Measurements from ENCODE around the gene DNMBP.
"Not testable (repeated sequence)": the region's sequence is repeated elsewhere in the genome, so short reads cannot be mapped to it uniquely, and the experiment has no call there.

Gene DNMBP

DNA sequence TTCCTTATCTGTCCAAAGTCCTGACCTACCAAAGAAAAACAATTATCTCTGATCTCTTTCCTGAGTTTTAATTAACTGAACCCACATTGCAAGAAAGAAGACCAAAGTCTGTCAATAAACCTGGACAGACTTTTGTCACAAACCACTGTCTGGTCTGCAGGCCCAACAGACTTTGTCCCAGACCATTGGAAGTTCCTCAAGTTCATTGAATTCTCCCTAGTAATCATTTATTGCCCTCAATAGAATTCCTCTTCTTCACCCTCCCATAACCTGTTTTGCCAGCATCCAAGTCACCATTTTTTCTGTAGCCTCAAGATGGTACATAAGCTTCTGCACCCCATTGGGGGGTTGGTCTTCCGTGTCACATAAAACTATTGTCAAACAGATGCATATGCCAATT lies 3.9 kb upstream of the DNMBP start:
- no peak for DNase-seq

GRCh38 chr10:100011906-100012305 lies 2.2 kb upstream of the DNMBP start:
- DNase-seq, result not testable (repeated sequence)

- DNase-seq, result no peak
Measured at GRCh38 chr10:100009283-100009792, 409 bp downstream of the DNMBP start.

DNA sequence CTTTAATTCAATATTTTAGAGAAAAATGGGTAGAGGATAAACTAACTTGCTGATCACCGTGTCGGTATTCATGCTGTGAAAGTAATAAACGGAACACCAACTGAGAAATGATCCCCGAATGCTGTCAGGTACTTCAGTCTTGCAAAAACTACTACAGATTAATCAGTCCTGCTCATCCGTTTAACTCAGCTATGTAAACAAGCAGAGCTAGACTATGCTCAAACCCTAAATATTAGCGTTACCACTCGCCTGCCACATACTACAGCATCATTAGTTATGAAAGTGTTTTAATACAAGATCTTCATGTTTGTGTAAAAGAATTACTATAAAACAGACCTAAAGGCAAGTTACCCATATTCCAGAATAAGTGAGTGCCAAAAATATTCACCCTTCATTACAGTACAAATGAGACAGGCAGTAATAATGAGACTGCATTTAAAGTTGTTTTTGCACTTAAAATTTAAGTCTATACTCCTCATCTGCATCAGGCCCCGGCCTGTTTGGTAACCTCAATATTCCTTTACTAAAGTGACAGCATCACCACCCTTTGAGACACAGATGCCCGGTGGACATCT lies 952 bp downstream of the DNMBP start:
- no peak for DNase-seq

- no peak for DNase-seq
Measured at GRCh38 chr10:100008142-100008522, 1.6 kb downstream of the DNMBP start.

- DNase-seq, result no peak
Measured at GRCh38 chr10:100007231-100008141, 2.3 kb downstream of the DNMBP start.

DNA sequence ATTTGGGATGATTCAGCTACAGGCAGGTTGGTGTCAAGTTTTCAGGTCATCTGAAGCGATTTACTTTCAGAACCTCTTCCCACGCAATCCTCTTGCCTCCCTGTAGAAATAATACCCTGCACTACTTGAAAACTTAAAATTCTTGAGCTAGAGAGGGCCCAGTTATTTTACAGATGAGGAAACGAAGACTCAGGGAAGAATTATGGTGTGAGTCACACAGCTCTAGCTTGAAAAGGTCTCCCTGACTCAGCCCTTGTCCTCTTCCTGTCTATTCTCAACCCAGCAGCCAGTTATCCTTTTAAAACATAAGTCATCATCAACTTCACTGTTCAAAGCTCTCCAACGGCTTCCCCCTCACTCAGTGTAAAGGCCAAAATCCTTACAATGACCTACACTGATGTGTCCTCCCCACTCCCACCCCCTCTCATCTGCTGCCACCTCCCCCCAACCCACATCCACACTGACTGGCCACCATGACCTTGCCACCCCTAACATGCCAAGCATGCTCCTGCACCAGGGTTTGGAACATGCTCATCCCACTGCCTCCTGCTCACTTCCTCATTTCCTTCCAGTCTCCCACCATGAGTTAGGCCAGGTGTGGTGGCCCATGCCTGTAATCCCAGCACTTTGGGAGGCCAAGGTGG lies 3.4 kb downstream of the DNMBP start:
- no peak for DNase-seq

DNA sequence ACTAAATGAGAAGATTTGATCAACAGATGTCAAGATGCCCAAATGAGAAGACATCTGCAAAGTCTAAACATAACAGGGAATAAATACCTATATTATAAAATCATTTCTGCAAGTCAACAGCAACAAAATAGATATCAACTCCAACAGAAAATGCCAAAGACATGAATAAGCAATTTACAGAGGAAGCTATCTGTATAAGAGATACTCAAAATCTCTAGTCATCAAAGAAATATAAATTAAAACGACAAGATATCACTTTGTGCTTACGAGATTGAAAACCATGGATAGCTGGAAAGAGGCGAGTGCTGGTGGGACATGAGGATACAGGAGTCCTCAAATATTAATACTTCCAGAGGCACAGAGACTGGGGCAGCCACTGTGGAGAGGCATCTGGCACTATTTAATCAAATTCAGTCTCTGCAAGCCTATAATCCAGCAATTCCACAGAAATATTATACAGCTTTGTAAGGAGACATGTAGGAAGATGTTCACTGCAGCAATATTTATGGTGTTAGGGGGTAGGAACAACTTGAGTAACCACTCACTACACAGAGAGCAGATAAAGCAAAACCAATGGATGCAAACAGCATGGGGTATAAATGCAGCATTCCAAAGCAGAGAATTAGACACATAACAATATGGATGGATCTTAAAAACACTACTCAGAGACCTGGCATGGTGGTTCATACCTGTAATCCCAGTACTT lies 4.8 kb downstream of the DNMBP start:
- no peak for DNase-seq

DNA sequence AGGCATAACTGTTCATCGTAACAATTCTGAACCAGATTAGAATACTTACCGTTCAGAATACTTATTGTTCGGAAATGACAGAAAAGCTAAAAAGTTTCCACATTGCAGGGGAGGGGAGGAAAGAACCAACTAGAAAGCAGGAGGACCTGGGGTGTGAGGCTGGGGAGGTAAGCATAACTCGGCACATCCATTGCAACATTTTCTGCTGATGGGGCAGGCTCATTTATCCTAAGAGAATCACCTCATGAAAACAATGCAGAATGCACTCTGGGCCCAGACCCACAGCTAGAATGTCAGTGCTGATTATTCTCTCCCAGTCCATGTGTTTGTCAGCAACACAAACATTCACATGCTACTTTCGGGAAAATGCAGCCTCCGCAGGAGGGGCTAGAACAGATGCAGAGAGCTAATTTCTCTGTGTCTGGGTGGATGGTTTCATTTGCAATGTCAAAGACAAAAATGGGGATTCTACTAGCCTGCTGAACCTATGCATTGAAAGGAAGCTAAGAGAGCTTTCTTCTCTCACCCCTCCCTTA lies 9.6 kb downstream of the DNMBP start:
- no peak for DNase-seq

GRCh38 chr10:99999319-100000108 lies 10.2 kb downstream of the DNMBP start:
- no peak for DNase-seq

DNA sequence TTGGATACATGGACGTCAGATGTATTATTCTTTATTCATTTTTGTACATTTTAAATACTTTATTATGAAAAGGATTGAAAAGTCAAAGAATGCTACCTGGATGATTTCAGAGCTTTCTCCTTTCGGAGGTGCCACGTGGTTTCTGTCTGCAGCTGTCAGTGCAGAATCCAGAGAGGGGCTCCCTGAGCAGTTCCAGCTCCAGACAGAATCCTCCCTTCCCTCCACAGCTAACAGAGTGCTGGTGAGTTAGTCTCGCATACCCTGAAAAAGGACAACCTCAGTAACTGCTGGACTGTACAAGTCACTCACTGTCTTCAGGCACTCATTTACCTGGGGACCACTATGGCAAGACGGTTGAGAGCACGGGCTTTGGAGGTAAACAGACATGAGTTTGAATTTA lies 10.9 kb downstream of the DNMBP start:
- no peak for DNase-seq

DNA sequence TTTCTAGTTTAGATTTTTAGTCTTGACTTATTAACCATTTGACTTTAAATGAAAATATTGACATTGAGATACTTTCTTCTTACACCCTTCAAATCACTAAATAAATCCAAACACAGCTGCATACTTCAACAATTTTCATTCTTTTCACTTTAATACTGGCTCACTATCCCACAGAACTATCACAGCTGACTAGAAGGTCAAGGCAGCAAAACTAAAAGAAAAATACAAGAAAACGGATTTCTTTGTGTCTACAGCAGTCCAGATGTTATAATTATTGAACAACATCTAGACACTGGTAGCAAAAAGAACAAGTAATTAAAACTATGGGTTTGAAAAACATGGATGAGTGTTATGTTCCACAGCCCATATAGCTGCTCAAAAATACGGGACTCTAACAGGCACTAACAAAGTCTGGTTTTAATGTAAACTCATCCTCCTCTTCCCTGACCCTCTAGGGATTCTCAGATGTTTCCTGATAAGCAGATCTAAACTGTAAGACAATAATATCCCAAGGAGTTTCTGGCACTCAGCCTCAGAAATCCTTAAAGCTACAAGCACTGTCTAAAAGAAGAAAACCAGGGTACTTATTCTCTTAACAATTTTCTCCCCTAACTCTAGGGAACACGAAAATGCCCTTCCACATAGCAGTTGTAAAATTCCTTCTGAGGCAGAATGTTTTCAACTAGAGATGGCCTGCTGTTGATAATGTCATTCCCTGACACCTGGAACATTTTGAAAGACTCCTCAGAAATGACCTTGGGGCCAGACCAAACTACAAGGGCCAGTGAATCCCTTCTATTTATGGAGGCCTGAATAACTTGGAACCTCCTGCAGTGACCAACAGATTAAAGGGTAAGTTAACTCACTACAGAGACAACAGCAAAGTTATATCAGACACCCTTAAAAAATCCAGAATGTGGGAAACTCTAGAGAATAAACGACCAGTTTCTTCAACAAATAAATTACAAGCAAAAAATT lies 12.8 kb downstream of the DNMBP start:
- DNase-seq, result no peak

GRCh38 chr10:99995713-99996112 lies 14.0 kb downstream of the DNMBP start:
- DNase-seq, result no peak

- DNase-seq, result no peak
Measured at GRCh38 chr10:99995269-99995668, 14.5 kb downstream of the DNMBP start.

DNA sequence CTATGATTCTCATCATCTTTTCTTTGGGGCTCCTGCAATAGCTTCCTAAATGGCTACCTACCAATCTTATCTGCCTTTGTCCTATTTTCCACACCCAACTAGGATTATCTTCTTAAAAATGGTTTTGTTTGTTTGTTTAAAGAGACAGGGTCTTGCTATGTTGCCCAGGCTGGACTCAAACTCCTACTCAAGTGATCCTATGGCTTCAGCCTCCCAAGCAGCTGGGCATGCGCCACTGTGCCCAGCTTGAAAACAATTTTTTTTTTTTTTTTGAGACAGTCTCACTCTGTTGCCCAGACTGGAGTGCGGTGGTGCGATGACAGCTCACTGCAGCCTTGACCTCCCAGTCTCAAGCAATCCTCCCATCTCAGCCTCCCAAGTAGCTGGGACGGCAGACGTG lies 14.9 kb downstream of the DNMBP start:
- no peak for DNase-seq

GRCh38 chr10:99993701-99994689 lies 15.8 kb downstream of the DNMBP start:
- DNase-seq, result peak; percentile 21 to 37

DNA sequence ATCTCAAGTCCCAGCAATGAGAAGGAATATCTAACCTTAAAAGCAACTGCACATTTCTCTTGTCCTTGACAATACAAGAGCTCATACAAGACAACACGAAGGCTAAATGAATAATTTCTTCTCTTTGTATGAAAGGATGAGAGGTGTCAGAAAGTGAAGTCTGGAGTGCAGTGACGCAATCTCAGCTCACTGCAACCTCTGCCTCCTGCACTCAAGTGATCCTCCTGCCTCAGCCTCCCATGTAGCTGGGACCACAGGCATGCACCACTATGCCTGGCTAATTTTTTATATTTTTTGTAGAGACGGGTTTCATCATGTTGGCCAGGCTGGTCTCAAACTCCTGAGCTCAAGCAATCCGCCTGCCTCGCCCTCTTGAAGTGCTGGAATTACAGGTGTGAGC lies 24.1 kb downstream of the DNMBP start:
- DNase-seq, result not testable (repeated sequence)

DNA sequence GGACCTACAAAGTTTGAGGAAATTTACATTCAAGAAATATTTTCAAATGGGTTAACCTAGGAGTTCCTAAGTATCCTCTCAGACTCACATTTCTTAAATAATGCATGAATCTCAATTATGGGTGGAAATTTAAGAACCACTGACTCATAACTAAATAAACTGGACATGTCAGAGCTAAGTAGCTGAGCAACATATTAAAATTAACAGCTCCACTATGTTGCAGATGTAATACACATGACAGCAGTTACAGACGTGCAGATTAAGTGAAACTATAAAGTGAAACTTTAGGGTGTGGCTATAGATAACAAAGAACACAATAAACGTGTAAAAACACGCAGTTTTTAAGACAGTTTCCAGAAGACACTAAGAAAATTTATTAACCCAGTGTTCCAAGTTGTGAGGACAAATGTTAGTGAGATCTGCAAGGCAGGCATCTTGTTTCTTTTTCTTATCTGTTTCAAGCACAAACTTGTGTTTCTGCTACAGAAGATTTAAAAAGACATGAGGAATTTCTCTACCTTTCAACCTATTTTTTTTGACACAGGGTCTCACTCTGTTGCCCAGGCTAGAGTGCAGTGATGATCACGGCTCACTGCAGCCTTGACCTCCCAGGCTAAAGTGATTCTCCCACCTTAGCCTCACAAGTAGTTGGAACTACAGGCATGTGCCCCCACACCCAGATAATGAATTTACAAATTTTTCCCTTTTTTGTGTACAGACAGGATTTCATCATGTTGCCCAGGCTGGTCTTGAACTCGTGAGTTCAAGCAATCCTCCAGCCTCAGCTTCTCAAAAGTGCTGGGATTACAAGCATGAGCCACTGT lies 25.3 kb downstream of the DNMBP start:
- no peak for DNase-seq
